Osteocyte (in vitro differentiated cells): ENCODE data around the gene FHIT. TPM values are rescaled to one million over a fixed set of nuclear protein-coding genes. Genes with fewer than 3 reads are reported as not detected.

Source experiments
- DNase-seq: peaks from one replicate; pipeline ENCODE4 v3.0.0; 2021; ENCODE audit warnings: mixed read lengths; ENCODE audit not compliant: unreplicated experiment; ENCODE audit errors: extremely low spot score
- H3K27ac Mint-ChIP-seq: one replicate; pipeline ENCODE4 v1.8.0; 2021; ENCODE audit warnings: mild to moderate bottlenecking, mixed read lengths; ENCODE audit not compliant: unreplicated experiment
- H3K27me3 Mint-ChIP-seq: one replicate; pipeline ENCODE4 v1.8.0; 2021; ENCODE audit warnings: mixed read lengths; ENCODE audit not compliant: unreplicated experiment
- H3K36me3 Mint-ChIP-seq: one replicate; pipeline ENCODE4 v1.8.0; 2021; ENCODE audit warnings: mixed read lengths; ENCODE audit not compliant: unreplicated experiment
- H3K4me1 Mint-ChIP-seq: one replicate; pipeline ENCODE4 v1.8.0; 2021; ENCODE audit warnings: mixed read lengths; ENCODE audit not compliant: unreplicated experiment
- H3K4me3 Mint-ChIP-seq: one replicate; pipeline ENCODE4 v1.8.0; 2021; ENCODE audit warnings: mild to moderate bottlenecking, moderate library complexity, mixed read lengths; ENCODE audit not compliant: unreplicated experiment
- H3K9me3 Mint-ChIP-seq: one replicate; pipeline ENCODE4 v1.8.0; 2021; ENCODE audit warnings: mixed read lengths; ENCODE audit not compliant: unreplicated experiment
- total RNA-seq: library from RNA; stranded (reverse); gene quantifications from 2 replicates; pipeline ENCODE4 v1.2.1, GENCODE V29; 2021
- TF ChIP-seq, protein P1 (sequence below): fragments of 200-600 bp; sonication (generic); IDR thresholded peaks from 2 replicates; pipeline ENCODE4 v1.5.0; 2021; ENCODE audit warnings: antibody characterized with exemption, mild to moderate bottlenecking, moderate library complexity

Gene FHIT
- total RNA-seq, 1 donor from 2014 or later, result 2.3 TPM

DNA sequence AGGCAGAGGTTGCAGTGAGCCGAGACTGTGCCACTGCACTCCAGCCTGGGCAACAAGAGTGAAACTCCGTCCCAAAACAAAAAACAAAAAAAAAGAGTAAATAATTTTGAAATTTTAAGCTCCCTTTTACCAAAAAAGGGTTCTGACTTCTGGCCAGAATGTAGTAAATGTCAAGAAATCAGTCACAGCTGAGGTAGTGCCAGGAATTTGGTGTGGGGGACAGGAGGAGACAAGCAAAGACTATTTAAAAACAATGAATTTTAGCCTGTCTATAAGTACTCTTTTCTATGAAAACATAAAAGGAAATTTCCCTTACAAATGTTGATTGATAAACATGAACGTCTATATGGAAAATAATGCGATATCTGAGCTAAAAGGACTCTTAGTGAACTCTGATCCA is 363.7 kb downstream of the FHIT start:
- Mint-ChIP-seq H3K4me1 (no peaks in the 10 kb centered on the region), H3K9me3 (peaks cover 8% of the 10 kb centered on the region), H3K27me3 (peaks cover 2% of the 10 kb centered on the region), H3K4me3 (no peak overlapping the region), H3K27ac (no peak overlapping the region), H3K36me3 (no peaks in the 10 kb centered on the region)
- TF ChIP-seq, protein P1, sequence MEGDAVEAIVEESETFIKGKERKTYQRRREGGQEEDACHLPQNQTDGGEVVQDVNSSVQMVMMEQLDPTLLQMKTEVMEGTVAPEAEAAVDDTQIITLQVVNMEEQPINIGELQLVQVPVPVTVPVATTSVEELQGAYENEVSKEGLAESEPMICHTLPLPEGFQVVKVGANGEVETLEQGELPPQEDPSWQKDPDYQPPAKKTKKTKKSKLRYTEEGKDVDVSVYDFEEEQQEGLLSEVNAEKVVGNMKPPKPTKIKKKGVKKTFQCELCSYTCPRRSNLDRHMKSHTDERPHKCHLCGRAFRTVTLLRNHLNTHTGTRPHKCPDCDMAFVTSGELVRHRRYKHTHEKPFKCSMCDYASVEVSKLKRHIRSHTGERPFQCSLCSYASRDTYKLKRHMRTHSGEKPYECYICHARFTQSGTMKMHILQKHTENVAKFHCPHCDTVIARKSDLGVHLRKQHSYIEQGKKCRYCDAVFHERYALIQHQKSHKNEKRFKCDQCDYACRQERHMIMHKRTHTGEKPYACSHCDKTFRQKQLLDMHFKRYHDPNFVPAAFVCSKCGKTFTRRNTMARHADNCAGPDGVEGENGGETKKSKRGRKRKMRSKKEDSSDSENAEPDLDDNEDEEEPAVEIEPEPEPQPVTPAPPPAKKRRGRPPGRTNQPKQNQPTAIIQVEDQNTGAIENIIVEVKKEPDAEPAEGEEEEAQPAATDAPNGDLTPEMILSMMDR, result no peak
- DNase-seq, result no peak

DNA sequence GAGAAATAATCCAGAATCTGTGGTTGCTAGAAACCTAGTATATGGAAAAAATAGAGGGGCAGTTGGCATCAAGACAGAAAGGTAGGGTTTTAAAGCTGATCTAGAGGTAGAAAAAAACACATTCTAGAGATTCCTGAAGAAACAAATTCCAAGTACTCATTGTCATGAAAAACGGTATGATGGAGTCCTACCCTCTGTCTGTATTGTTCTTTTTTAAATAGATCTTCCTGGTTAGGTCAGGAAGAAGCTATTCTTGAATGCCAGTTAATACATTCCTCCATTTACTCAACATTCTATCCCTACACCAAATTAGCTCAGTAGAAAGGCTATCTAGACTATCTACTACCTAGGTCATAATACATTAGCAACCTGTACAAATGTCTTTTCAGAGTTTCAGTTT is 364.7 kb downstream of the FHIT start:
- TF ChIP-seq, protein P1, result no peak
- H3K36me3 Mint-ChIP-seq, result no peaks in the 10 kb centered on the region
- DNase-seq, result no peak

DNA sequence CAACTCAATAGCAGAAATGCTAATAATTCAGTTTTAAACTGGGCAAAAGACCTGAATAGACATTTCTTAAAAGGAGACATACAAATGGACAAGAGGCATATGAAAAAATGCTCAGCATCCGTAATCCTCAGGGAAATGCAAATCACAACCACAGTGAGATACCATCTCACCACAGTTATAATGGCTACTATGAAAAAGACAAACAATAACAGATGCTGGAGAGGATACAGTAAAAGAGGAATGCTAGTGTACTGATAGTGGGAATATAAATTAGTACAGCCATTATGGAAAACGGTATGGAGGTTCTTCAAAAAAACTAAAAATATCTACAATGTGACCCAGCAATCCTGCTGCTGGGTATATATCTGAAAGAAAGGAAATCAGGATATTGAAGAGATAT is 367.2 kb downstream of the FHIT start:
- TF ChIP-seq, protein P1, result no peak
- Mint-ChIP-seq H3K4me1 (no peaks in the 10 kb centered on the region), H3K4me3 (no peak overlapping the region), H3K36me3 (no peaks in the 10 kb centered on the region), H3K27me3 (no peaks in the 10 kb centered on the region), H3K27ac (no peak overlapping the region), H3K9me3 (peaks cover 32% of the 10 kb centered on the region)
- DNase-seq, result no peak

More for the DNA sequence above, 364.7 kb downstream of the FHIT start:
- Mint-ChIP-seq H3K4me3 (no peak overlapping the region), H3K9me3 (peaks cover 19% of the 10 kb centered on the region), H3K4me1 (no peaks in the 10 kb centered on the region), H3K27ac (no peak overlapping the region), H3K27me3 (peaks cover 2% of the 10 kb centered on the region)

DNA sequence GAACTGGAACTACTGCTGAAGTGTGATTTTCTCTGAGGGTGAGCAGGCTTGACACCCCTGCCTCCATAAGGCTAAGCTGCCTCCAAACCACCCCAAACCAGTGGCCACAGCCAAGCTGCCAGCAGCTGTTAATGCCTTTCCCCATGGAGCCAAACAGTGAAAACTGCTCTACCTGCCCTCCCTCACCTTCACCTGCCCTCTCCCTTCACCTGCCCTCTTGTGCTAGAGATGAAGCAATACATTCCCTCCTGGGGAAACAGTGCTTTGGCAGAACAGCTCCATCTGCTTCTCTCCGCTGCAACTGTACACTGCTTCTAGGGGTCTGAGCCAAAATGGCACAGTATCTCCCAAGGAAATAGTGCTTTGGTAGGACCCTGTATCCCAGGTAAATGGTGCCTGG is 374.1 kb downstream of the FHIT start:
- H3K27me3 Mint-ChIP-seq, result peaks cover 3% of the 10 kb centered on the region
- TF ChIP-seq, protein P1, result no peak
- H3K4me3 Mint-ChIP-seq, result no peak overlapping the region
- no peak overlapping the region for H3K27ac Mint-ChIP-seq
- H3K36me3 Mint-ChIP-seq, result no peaks in the 10 kb centered on the region
- no peaks in the 10 kb centered on the region for H3K4me1 Mint-ChIP-seq
- DNase-seq, result no peak
- peaks cover 19% of the 10 kb centered on the region for H3K9me3 Mint-ChIP-seq

DNA sequence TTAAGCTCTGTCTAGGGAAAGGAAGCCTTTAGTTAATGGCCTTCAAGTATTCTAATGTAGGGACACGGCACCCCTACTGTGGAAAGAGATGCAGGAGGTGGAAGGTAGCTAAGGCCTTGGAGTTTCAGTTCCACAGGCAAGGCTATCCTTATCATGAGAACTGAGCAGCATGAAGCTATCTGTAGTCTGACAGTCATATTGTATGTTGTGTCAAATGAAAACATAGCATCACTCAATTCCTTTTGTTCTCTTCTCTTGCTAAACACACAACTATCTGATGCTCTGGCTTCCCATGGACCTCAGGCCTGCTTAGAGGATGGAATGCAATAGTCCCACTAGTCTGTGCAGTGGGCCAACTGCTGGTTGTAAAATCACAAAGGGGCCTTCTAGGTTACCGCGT is 380.9 kb downstream of the FHIT start:
- H3K9me3 Mint-ChIP-seq, result peaks cover 9% of the 10 kb centered on the region
- H3K4me3 Mint-ChIP-seq, result no peak overlapping the region

More for the DNA sequence above, 380.9 kb downstream of the FHIT start:
- no peaks in the 10 kb centered on the region for H3K4me1 Mint-ChIP-seq
- peaks cover 3% of the 10 kb centered on the region for H3K27me3 Mint-ChIP-seq
- no peaks in the 10 kb centered on the region for H3K36me3 Mint-ChIP-seq
- no peak for DNase-seq
- TF ChIP-seq, protein P1, result no peak
- H3K27ac Mint-ChIP-seq, result no peak overlapping the region
